Activated gamma-delta T cell (primary cell): ENCODE results near the gene HPSE2.
A peak's percentile ranks its signal among the peaks of the same experiment; 100 is the strongest.

ENCODE experiments used
- DNase-seq: peaks from one replicate; lab custom pipeline; 2025; lab: John Stamatoyannopoulos, UW

Gene HPSE2

DNA sequence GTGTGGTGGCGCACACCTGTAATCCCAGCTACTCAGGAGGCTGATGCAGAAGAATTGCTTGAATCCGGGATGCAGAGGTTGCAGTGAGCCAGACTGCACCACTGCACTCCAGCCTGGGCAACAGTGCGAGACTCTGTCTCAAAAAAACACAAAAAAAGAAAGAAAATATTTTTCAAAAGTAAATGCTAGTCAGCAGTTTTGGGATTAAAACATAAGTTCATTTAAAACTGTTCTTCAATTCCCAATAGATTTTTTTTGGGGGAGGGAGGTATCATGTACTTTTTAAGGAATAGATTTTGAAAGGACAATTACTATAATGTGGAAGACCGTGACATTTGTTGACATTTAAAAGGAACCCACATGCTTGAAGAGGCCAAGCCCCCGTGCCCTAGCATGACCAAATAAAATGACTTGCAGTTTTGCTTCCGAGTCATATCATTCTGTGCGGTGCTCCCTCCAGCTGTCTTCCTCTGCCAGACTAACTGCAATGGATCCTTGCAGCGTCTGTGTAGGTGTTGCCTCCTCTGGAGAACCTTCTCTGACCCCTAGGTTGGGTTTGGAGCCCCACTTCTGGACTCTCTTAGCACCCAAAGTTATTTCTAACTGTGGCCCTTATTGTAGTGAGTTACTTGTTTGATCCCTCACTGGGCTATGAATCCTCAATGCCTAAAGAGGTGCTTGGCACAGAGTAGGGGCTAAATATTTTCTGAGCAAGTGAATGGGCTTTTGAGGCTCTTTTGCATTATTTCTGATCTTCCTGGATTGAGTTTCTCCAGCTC lies 771.5 kb downstream of the HPSE2 start:
- no peak for DNase-seq

DNA sequence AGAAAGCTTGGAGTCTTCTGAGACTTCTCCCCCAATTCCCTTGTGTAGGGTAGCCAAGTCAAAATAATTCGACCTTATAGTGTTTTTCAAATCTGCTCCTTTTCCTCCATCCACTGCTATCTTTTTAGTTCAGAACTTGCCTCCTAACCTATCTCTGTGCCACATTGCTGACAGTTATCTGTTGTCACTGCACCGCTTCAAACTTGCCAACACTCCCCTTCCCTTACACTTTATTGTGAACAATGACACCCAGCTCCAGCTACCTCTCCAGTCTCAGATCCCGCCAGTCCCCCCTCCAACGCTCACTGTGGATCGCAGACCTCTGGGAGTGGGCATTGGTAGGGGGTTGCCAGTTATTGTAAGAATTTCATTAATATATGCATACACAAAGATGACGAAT lies 772.6 kb downstream of the HPSE2 start:
- no peak for DNase-seq

GRCh38 chr10:98461500-98461842 lies 774.2 kb downstream of the HPSE2 start:
- no peak for DNase-seq

GRCh38 chr10:98460837-98461499 lies 774.7 kb downstream of the HPSE2 start:
- no peak for DNase-seq

GRCh38 chr10:98458809-98459784 lies 776.6 kb downstream of the HPSE2 start:
- no peak for DNase-seq

GRCh38 chr10:98457721-98458120 lies 777.9 kb downstream of the HPSE2 start:
- DNase-seq = no peak

DNA sequence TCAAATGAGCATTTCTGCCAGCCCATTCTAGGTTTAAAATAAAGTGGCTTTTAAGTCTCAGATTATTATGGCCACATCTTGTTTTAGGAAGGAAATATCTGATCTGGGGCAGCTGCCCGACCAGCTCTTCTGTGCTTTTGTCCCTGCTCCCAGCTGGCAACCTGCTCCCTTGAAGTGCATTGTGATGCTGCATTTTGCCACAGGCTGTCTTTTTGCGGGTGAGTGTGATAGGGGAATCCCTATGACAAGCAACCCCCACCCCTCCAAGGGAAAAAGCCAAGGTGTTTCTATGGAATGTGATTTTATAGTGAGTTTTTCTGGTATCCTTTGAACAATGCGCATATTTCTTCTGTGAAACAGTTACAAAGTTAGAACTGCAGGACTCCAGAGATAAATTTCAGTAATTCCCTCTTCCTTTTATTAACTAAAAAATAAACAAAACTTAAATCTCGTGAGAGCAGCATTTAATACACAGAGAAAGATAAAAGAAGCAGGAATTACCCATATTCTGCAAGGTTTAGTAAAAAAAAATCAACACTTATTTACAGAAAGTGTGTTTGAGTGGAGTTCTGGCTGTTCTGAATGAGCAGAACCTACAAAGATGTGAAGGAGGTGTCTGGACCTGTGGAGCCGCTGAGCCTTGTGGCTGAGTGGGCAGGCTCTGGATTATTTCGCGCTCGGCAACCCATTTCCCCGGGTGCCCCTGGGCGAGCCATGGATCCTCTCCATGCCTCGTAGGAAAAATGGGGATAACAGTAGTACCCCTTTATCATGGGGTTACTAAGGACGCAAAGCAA lies 778.8 kb downstream of the HPSE2 start:
- no peak for DNase-seq

DNA sequence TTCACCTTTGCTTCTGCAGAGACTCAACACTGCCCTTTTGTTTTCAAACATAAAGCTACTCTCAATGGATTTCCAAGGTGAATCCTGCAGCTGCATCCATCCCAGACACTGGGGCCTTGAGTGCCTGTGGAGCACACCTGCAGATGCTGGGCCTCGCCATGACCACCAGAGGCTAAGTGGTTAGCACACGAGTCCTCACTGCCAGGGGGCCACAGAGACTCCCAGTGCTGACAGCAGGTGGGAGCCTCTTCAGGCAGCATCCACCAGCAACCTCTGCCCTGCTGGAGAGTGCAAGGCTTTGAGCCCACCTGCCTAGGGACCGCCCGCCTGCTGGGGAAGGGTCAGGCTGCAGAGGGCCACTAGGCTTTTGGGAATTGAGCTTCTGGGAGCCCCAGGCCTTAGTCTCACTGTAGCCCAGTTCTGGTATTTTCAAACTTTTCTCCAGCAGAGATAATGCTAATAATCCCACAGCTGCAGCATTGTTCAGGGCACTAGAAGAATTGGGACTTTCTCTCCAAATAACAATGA lies 779.5 kb downstream of the HPSE2 start:
- no peak for DNase-seq

- DNase-seq = no peak
Observed at GRCh38 chr10:98453729-98454128, 781.9 kb downstream of the HPSE2 start.

DNA sequence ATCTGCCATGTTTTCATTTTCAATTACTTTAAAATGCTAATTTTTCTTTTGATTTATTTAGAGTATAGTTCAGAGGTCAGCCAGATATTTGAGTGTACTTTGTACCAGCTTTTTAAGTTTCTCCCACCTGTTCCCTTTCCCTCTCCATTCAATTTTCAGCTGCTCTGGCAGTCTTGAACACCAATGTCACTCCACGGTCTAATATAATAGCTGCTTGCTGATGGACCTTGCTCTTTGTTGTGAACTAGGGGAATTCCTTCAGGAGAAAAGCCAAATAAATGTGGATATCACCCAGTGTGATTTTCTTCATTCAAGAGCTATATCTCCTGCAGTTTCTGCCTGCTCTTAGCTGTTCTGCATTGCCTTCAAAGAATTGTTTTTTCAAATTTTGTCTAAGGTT lies 785.0 kb downstream of the HPSE2 start:
- DNase-seq = no peak

- DNase-seq = no peak
Observed at GRCh38 chr10:98449287-98449686, 786.4 kb downstream of the HPSE2 start.

DNA sequence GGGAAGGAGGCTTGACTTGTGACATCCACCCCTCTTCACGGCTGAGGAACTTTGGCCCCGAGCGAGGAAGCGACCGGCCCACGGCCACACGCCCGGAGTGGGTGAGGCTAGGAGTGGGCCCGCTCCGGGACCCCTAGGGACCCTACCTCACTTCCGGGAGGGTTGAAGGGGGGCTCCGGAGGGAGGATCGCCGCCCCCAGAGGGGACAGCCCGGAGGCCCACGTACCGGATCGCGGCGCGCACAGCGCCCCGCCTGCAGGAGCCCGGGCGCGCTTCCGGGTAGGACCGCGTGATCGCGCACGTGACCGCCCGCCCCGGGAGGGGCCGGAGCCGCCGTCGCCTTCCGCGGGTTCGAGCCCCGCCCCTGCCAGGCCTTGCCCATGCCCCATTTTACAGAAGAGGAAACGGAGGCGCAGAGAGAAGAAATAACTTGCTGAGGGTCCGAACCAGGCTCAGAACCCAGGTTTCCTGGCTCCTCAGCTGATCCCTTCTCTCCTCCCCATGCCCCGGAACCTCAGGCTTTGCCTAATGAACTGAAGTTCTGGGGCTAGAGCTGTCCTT lies 788.9 kb downstream of the HPSE2 start, which contains the start of gene HPS1:
Gene HPS1, minus strand, starts transcription at position 275 of the 561 bp plus-strand sequence. CDS start 3,695 bp downstream, outside the sequence.
- DNase-seq = peak; percentile 52

DNA sequence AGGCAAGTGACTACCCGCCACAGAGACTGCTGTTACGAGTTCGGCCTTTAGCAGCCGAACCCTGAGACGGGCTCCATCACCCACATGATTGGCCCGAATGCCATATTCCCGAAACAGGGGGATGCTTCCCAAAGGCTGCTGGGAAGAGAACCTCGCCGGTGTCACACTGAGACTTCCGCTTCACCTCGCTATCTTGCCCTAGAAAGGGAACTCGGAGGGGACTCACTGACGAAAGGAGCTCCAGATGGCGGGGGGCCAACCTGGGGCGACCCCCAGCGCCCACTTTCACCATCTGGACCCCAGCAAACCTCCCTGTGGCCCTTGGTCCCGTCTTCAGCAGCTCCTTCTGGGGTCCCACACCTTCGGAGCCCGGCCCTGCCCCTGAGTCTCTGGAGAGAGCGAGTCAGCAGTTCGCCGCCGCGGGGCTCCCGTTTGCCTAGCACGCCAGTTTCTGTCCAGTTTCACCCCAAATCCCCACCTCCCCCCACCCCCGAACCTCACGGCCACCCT lies 789.4 kb downstream of the HPSE2 start:
- DNase-seq = no peak

GRCh38 chr10:98445200-98445812 lies 790.3 kb downstream of the HPSE2 start:
- DNase-seq = no peak

- no peak for DNase-seq
Observed at GRCh38 chr10:98444314-98445006, 791.2 kb downstream of the HPSE2 start.

- no peak for DNase-seq
Observed at GRCh38 chr10:98438715-98439114, 796.9 kb downstream of the HPSE2 start.

- no peak for DNase-seq
Observed at GRCh38 chr10:98436704-98437103, 798.9 kb downstream of the HPSE2 start.

DNA sequence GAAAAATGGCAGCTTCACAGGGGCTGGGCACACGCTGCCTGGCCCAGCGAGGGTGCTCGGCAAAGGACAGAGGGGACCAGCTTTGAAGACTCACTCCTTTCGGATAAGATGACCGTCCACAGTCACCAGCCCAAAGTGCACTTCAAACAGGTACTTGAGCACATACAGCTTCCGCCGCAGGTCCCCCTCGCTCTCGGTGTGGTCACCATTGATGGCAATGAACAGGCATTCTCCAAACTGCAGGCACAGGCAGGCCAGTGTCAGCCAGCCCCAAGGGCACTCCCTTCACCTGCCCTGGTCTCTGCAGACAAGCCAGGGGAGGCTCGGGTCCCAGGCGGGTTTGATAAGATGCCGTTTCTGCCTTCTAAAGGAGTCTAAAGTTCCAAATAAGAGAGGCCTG lies 800.5 kb downstream of the HPSE2 start:
- no peak for DNase-seq

- no peak for DNase-seq
Observed at GRCh38 chr10:98433881-98434732, 801.5 kb downstream of the HPSE2 start.
